AG09309 (cell line): ENCODE data around the gene DLG2.

ENCODE experiments used
- DNase-seq: peaks from one replicate; pipeline ENCODE4 v3.0.0-alpha.2; 2010; ENCODE audit warnings: low read depth
- H3K4me3 ChIP-seq: 2 replicates; pipeline ENCODE4 v1.5.1; 2011; ENCODE audit warnings: mild to moderate bottlenecking, low read depth, low read length, moderate library complexity; ENCODE audit not compliant: control insufficient read depth
- CTCF ChIP-seq: IDR thresholded peaks from 2 replicates; pipeline ENCODE4 v1.5.1; 2011; ENCODE audit warnings: mild to moderate bottlenecking, low read depth, low read length, inconsistent platforms; ENCODE audit not compliant: insufficient read depth, control insufficient read depth; ENCODE audit errors: missing control alignments

DLG2 gene

DNA sequence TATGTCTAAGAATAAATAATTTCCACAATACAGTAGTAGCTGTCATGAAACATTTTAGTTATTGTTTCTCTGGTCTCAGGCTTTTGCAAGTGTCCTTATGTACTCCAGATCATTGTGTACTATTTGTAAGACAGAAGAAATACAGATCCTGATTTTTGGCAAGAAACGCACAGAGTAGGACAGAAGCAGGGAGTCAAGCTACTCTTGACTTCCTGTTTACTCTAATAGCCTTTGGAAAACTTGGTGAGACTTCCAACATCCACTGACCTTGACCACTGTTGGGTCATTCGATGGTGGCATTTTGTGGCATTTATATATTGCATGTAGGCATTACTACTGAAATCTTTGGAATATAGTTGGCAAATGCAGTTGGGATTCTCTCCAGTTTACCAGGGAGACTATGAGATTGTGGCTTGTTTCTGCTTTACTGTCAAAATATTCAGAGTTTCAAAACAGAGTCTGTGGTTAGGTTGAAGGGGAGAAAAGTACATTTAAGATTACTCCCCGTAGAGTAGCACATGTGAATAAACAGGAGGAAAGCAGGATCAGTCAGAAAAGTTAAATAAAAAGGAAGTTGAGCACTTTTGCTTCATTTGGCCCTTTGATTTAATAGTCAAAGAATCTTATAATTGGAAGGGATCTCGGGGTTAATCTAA lies 1614.8 kb downstream of the DLG2 start:
- no peak for DNase-seq
- TF ChIP-seq CTCF = no peak
- no peak overlapping the region for H3K4me3 ChIP-seq

DNA sequence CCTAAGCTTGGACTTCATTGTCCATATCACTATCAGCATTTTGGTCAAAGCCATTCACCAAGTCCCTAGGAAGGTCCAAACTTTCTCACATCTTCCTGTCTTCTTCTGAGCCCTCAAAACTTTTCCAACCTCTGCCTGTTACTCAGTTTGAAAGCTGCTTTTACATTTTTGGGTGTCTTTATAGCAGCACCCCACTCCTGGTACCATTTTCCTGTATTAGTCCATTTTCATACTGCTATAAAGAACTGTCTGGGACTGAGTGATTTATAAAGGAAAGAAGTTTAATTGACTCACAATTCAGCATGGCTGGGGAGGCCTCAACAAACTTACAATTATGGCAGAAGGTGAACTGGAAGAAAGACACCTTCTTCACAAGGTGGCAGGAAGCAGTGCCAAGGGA lies 1624.0 kb downstream of the DLG2 start:
- DNase-seq = no peak
- H3K4me3 ChIP-seq = no peak overlapping the region
- no peak for TF ChIP-seq CTCF

DNA sequence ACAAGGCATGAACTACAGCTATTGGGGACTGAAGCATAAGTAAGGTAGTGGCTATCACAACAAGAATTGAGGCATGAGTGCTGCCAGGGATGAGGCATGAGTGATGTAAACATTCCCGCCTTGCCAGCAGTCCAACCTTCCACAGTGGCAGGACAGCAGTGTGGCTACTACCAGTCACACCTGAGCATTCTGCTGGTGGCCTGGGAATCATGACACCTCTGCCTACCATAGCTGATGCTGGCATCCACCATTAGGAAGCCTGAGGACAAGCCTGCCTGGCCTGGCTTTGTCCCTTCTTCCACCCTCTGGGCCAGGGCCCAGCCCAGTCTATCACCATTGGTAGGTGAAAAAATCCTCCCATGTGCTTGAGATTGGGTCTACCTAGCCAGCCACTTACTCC lies 1628.2 kb downstream of the DLG2 start:
- H3K4me3 ChIP-seq = no peak overlapping the region

GRCh38 chr11:83990160-83990733 lies 1636.9 kb downstream of the DLG2 start:
- TF ChIP-seq CTCF = no peak
- no peak for DNase-seq
- no peak overlapping the region for H3K4me3 ChIP-seq

More for the DNA sequence above, 1628.2 kb downstream of the DLG2 start:
- no peak for TF ChIP-seq CTCF
- DNase-seq = no peak

GRCh38 chr11:83982825-83983224 lies 1644.3 kb downstream of the DLG2 start:
- no peak overlapping the region for H3K4me3 ChIP-seq
- no peak for TF ChIP-seq CTCF
- DNase-seq = no peak

DNA sequence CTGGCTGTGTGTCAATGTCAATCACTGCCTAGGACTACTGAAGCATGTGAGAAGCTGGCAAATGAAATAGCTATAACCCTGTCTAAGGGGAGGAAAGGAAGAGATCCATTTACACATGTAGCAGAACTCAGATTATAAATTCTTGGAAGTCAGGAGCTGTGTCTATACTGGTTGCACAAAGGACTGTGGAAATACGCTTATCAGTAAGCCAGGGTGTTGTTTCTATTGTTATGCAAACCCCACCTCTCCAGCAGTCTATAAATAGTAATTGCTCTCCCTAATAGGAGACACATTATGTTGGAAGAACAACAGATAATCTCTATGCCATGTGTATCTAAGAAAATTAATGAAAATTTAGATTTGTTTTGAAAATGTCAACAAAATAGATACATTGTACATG lies 1647.6 kb downstream of the DLG2 start:
- no peak for DNase-seq
- TF ChIP-seq CTCF = no peak
- H3K4me3 ChIP-seq = no peak overlapping the region
